ENCODE results near the gene CFAP126.

DNA sequence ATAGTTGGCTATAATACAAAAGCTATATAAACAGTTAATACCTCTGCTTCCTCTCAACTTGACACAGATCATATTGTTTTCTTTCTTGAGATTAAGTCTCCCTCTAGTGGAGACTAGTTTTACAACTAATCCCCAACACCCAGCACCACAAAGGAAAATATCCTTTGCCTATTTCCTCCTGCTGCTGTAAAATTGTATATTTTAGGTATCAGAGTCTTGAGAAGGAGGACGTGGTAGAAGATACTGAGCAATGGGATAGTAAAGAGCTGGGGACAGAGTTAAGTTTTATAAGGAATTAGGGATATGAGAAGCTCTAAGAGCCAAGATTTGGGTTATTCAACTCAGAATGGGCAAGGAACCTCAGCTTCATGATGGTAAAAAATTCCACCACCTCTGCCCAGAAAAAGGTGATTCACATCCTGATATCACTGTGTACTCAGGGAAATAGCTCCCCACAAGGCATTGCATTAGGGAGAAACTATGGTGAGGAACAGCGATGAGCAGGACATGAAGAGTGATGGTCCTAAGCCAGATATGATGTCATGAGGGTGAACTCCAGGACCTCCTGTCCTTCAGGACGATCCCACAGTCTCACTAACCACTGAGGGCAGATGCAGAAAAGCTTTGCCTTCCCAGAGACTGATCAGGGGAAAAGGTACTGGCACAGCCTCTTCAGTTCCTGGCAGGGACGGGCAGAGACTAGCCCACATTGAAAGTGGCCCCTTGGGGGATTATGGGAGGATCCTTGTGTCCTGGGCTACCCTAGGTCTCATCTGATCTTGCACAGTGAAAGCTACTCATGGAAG lies 14.7 kb upstream of the CFAP126 start:
- TF ChIP-seq, protein P1, sequence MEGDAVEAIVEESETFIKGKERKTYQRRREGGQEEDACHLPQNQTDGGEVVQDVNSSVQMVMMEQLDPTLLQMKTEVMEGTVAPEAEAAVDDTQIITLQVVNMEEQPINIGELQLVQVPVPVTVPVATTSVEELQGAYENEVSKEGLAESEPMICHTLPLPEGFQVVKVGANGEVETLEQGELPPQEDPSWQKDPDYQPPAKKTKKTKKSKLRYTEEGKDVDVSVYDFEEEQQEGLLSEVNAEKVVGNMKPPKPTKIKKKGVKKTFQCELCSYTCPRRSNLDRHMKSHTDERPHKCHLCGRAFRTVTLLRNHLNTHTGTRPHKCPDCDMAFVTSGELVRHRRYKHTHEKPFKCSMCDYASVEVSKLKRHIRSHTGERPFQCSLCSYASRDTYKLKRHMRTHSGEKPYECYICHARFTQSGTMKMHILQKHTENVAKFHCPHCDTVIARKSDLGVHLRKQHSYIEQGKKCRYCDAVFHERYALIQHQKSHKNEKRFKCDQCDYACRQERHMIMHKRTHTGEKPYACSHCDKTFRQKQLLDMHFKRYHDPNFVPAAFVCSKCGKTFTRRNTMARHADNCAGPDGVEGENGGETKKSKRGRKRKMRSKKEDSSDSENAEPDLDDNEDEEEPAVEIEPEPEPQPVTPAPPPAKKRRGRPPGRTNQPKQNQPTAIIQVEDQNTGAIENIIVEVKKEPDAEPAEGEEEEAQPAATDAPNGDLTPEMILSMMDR (CRISPR knock-in tag; IDR thresholded peaks at IDR 0.05), result peak; percentile 69
- TF ChIP-seq, protein P2, sequence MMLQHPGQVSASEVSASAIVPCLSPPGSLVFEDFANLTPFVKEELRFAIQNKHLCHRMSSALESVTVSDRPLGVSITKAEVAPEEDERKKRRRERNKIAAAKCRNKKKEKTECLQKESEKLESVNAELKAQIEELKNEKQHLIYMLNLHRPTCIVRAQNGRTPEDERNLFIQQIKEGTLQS (CRISPR knock-in tag; IDR thresholded peaks at IDR 0.05), result no peak
- TF ChIP-seq, protein P3, sequence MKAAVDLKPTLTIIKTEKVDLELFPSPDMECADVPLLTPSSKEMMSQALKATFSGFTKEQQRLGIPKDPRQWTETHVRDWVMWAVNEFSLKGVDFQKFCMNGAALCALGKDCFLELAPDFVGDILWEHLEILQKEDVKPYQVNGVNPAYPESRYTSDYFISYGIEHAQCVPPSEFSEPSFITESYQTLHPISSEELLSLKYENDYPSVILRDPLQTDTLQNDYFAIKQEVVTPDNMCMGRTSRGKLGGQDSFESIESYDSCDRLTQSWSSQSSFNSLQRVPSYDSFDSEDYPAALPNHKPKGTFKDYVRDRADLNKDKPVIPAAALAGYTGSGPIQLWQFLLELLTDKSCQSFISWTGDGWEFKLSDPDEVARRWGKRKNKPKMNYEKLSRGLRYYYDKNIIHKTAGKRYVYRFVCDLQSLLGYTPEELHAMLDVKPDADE (CRISPR knock-in tag; IDR thresholded peaks at IDR 0.05), result no peak
- TF ChIP-seq ZFX (CRISPR knock-in tag; IDR thresholded peaks at IDR 0.05; ENCODE audit: low read depth) (no peak), THAP11 (CRISPR knock-in tag; IDR thresholded peaks at IDR 0.05) (no peak), ZSCAN29 (CRISPR knock-in tag; conservative IDR thresholded peaks at IDR 0.05) (no peak), NFE2L2 (IDR thresholded peaks at IDR 0.05; ENCODE audit: low read length) (no peak)

All from HepG2 (cell line).